GM12878 (cell line): ENCODE measurements around the gene HSPA1B. TPM values are rescaled to one million over a fixed set of nuclear protein-coding genes. Genes with fewer than 3 reads are reported as not detected.

ENCODE experiments used
- ATAC-seq: fragments of 200-7000 bp; cut with Tn5 transposase; 3 replicates; pipeline ENCODE4 v1.9.1; 2020; ENCODE audit warnings: mild to moderate bottlenecking, moderate library complexity
- BruUV-seq: library from RNA; stranded (reverse); fragments of 400-500 nt; replicated peaks from 2 replicates; lab custom pipeline; 2021; lab: Mats Ljungman, UMichigan
- CTCF ChIA-PET: fragments of 300-600 bp; sonication (Branson Sonifier 250); formaldehyde crosslinking; extraction: SDS; loops from one replicate; lab custom pipeline; 2021; ENCODE audit warnings: inconsistent platforms; lab: Yijun Ruan, JAX
- POLR2A ChIA-PET: fragments of 350-600 bp; formaldehyde crosslinking; extraction: SDS; loops from one replicate; lab custom pipeline; 2021; ENCODE audit warnings: inconsistent platforms; lab: Charles Lee
- RAD21 ChIA-PET: fragments of 300-600 bp; sonication (Branson Sonifier 250); formaldehyde crosslinking; loops from one replicate; lab custom pipeline; 2023; ENCODE audit warnings: antibody characterized with exemption; ENCODE audit not compliant: unreplicated experiment; lab: Charles Lee
- SMC1A ChIA-PET: fragments of 300-600 bp; sonication (Branson Sonifier 250); formaldehyde crosslinking; loops from one replicate; lab custom pipeline; 2023; ENCODE audit not compliant: unreplicated experiment, uncharacterized antibody; lab: Charles Lee
- DNase-seq: peaks from one replicate; pipeline ENCODE4 v3.0.0-alpha.2; 2011; ENCODE audit warnings: low read depth, low spot score
- FAIRE-seq: peaks from 3 replicates; lab custom pipeline; 2011; peaks lifted over from hg19 to GRCh38; lab: Jason Lieb, UNC
- H2AFZ ChIP-seq: 2 replicates; pipeline ENCODE4 v1.6.0; 2011; ENCODE audit warnings: low read depth, low read length, control low read depth; ENCODE audit not compliant: control insufficient read depth
- H3K27ac ChIP-seq: 2 replicates; pipeline ENCODE4 v1.5.1; 2011; ENCODE audit warnings: control low read depth; ENCODE audit not compliant: control insufficient read depth, insufficient read depth
- H3K27me3 ChIP-seq, 2 experiments: replicated peaks in 1 of 2; 2 replicates each; pipeline versions ENCODE4 v1.6.0 to v1.6.1; 2011; ENCODE audit warnings: low read length in 1 of 2; ENCODE audit not compliant: control insufficient read depth in 2 of 2, insufficient read depth in 2 of 2
- H3K36me3 ChIP-seq, 2 experiments: 2 replicates each; pipeline ENCODE4 v1.5.1; 2011; ENCODE audit warnings: low read length in 1 of 2; ENCODE audit not compliant: control insufficient read depth in 2 of 2, insufficient read depth in 2 of 2
- H3K4me1 ChIP-seq: 2 replicates; pipeline ENCODE4 v1.6.1; 2011; ENCODE audit warnings: mild to moderate bottlenecking, low read length, moderate library complexity, mixed read lengths; ENCODE audit not compliant: control insufficient read depth, insufficient read depth
- H3K4me2 ChIP-seq: 2 replicates; pipeline ENCODE4 v1.6.0; 2011; ENCODE audit warnings: control low read depth; ENCODE audit not compliant: control insufficient read depth, insufficient read depth
- H3K4me3 ChIP-seq: fragments of 200-600 bp; sonication (generic); 2 replicates; pipeline ENCODE4 v1.5.1; 2016
- H3K79me2 ChIP-seq: 2 replicates; pipeline ENCODE4 v1.6.0; 2011; ENCODE audit warnings: low read length; ENCODE audit not compliant: control insufficient read depth, insufficient read depth
- H3K9ac ChIP-seq: 2 replicates; pipeline ENCODE4 v1.8.0; 2011; ENCODE audit warnings: low read length, control low read depth, mixed read lengths; ENCODE audit not compliant: control insufficient read depth, insufficient read depth
- H3K9me3 ChIP-seq: replicated peaks from 3 replicates; pipeline ENCODE4 v1.5.1; 2011; ENCODE audit warnings: mild to moderate bottlenecking, low read length; ENCODE audit not compliant: control insufficient read depth, insufficient read depth
- H4K20me1 ChIP-seq: 2 replicates; pipeline ENCODE4 v1.6.0; 2011; ENCODE audit not compliant: control insufficient read depth, insufficient read depth
- CREM ChIP-seq: IDR thresholded peaks from 2 replicates; pipeline ENCODE4 v1.6.1; 2014; ENCODE audit warnings: antibody characterized with exemption, low read depth
- E4F1 ChIP-seq: fragments of 450-650 bp; IDR thresholded peaks from 2 replicates; pipeline ENCODE4 v1.6.1; 2018; ENCODE audit warnings: borderline replicate concordance, mild to moderate bottlenecking; ENCODE audit not compliant: partially characterized antibody
- POLR2A ChIP-seq: IDR thresholded peaks from 2 replicates; pipeline ENCODE4 v1.6.1; 2011; ENCODE audit warnings: low read depth, mild to moderate bottlenecking, low read length
- WGBS: methylation state at CpG from one replicate; pipeline ENCODE4 v1.1.6; 2016; ENCODE audit warnings: low lambda C conversion rate; ENCODE audit not compliant: insufficient replicate concordance, insufficient coverage; ENCODE audit errors: missing lambda C conversion rate; 5-methylcytosine and 5-hydroxymethylcytosine counted together
- in situ Hi-C: fragments of 300-500 bp; cut with MboI; formaldehyde crosslinking; loops from 9 replicates; pipeline ENCODE4 v1.14.3; 2018; ENCODE audit warnings: mixed read lengths
- intact Hi-C: fragments of 100-400 bp; cut with micrococcal nuclease; formaldehyde crosslinking; loops from one replicate; pipeline ENCODE4 v1.14.2; 2022; ENCODE audit not compliant: unreplicated experiment
- polyA plus RNA-seq, 11 experiments: library from polyadenylated mRNA; depleted of rRNA in 4 of 11; unstranded in 6 of 11; stranded (reverse) in 5 of 11; fragments of >200 nt; fragmentation: Nextera tagmentation in 4 of 11; fragmentation: Illumina TruSeq in 1 of 11; extraction: Ambion mirVana in 4 of 11; extraction: Trizol in 1 of 11; gene quantifications; 1 replicate in 1 of 11; 2 replicates in 10 of 11; pipeline versions ENCODE4 v1.2.1 to v1.2.3, GENCODE V29; 2011 to 2016; ENCODE audit warnings: inconsistent platforms in 2 of 11, missing spikeins in 2 of 11, low read depth in 1 of 11
- total RNA-seq, 4 experiments: library from RNA; depleted of rRNA in 3 of 4; stranded (reverse); fragments of >200 nt in 3 of 4; fragmentation: Illumina TruSeq in 1 of 4; extraction: Trizol in 1 of 4; gene quantifications; 2 replicates each; pipeline versions ENCODE4 v1.2.1 to v1.2.3, GENCODE V29; 2013 to 2021

The HSPA1B gene
- total and polyA plus RNA-seq, 10 of the 15 experiments (the other 5 are each of a cell fraction or from before 2014, with no cell fraction given): 0.11 to 40.5 (median 12.8) TPM

DNA sequence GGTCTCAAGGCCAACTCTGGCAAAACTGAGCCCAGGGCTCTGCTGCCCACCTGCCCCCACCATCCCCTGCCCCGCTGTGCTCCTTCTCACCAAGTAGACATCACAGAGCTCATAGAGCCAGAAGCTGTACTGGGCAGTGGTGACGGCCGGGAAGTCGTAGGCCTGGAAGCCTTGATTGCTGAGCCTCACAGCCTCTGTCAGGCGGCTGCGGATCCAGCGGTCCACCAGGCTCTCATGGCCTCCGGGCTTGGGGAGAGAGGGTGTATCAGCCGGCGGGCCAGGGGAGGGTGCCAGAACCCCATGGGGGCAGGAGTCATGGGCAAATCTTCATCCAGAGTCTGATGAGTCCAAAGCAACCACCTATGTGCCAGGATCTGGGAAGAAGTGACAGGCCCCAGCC, 47.6 kb upstream of the HSPA1B start:
- H3K4me1 ChIP-seq: peaks cover 18% of the 10 kb centered on the region
- ChIA-PET RAD21 (interaction anchor here (1.3 kb wide), 1 partner anchor 83 kb away, joined by 3 read pairs; the partner anchor contains the start of gene NEU1), CTCF (interaction anchor here (1.0 to 4.1 kb wide), 2 partner anchors 11 to 15 kb away, joined by 3 to 12 read pairs; partner anchors contain the start of gene VARS1), SMC1A (interaction anchor here (1.1 to 1.4 kb wide), 2 partner anchors 26 to 42 kb away, joined by 4 read pairs; no protein-coding TSS in a partner anchor), POLR2A (interaction anchor here (1.3 to 3.2 kb wide), 2 partner anchors 10 to 34 kb away, joined by 3 to 12 read pairs; partner anchors contain the start of genes HSPA1A and HSPA1L)
- no peak for FAIRE-seq
- no peaks in the 10 kb centered on the region for H3K9me3 ChIP-seq
- no peak overlapping the region for H3K9ac ChIP-seq
- no peak overlapping the region for H3K27ac ChIP-seq
- no peak overlapping the region for H2AFZ ChIP-seq
- intact Hi-C loops (loop anchor here (10.0 kb wide), 1 partner anchor 45 kb away; the partner anchor contains the start of gene HSPA1B), in situ Hi-C loops (no loop called here)
- no peak overlapping the region for H3K4me2 ChIP-seq
- WGBS: 96% methylated on average over 10 of the region's 10 CpGs
- H3K4me3 ChIP-seq: no peak overlapping the region
- H4K20me1 ChIP-seq: no peaks in the 10 kb centered on the region
- H3K79me2 ChIP-seq: no peaks in the 10 kb centered on the region
- DNase-seq: no peak
- H3K36me3 ChIP-seq: peaks cover 5 to 45% of the 10 kb centered on the region in 2 experiments; a peak in 3 of 4 replicates
- no TSS peak for BruUV-seq
- no peak for TF ChIP-seq CREM
- TF ChIP-seq E4F1: no peak
- TF ChIP-seq POLR2A: peak; percentile 15; the same call in 1 of the 2 replicates
- no peak for ATAC-seq
- H3K27me3 ChIP-seq: no peaks in the 10 kb centered on the region
